ENCODE measurements around the gene PIBF1. TPM values are rescaled to one million over a fixed set of nuclear protein-coding genes. Genes with fewer than 3 reads are reported as not detected.

The PIBF1 gene
- total RNA-seq, 1 donor from 2014 or later: 32.5 TPM

- Mint-ChIP-seq H3K9me3 (no peaks in the 10 kb centered on the region), H3K27ac (no peak overlapping the region), H3K27me3 (no peaks in the 10 kb centered on the region), H3K36me3 (peaks cover 10% of the 10 kb centered on the region), H3K4me3 (no peak overlapping the region), H3K4me1 (ENCODE audit: unreplicated experiment) (no peaks in the 10 kb centered on the region)
- no peak for DNase-seq (ENCODE audit: extremely low spot score, unreplicated experiment)
- no peak for TF ChIP-seq CTCF (conservative IDR thresholded peaks at IDR 0.05)
Measured at GRCh38 chr13:72970301-72970880, 188.5 kb downstream of the PIBF1 start.

GRCh38 chr13:72970956-72971355 lies 189.0 kb downstream of the PIBF1 start:
- Mint-ChIP-seq H3K27me3 (no peaks in the 10 kb centered on the region), H3K4me1 (ENCODE audit: unreplicated experiment) (no peaks in the 10 kb centered on the region), H3K4me3 (no peak overlapping the region), H3K27ac (no peak overlapping the region), H3K36me3 (peaks cover 16% of the 10 kb centered on the region), H3K9me3 (no peaks in the 10 kb centered on the region)
- no peak for DNase-seq (ENCODE audit: extremely low spot score, unreplicated experiment)
- TF ChIP-seq CTCF (conservative IDR thresholded peaks at IDR 0.05): no peak

- Mint-ChIP-seq H3K4me1 (ENCODE audit: unreplicated experiment) (no peaks in the 10 kb centered on the region), H3K27me3 (no peaks in the 10 kb centered on the region)
Measured at GRCh38 chr13:72973234-72973633, 191.3 kb downstream of the PIBF1 start.

GRCh38 chr13:72983085-72983768 lies 201.3 kb downstream of the PIBF1 start:
- H3K9me3 Mint-ChIP-seq: no peaks in the 10 kb centered on the region
- DNase-seq (ENCODE audit: extremely low spot score, unreplicated experiment): no peak
- peak overlapping the region; percentile 82 for H3K27ac Mint-ChIP-seq
- H3K4me3 Mint-ChIP-seq: no peak overlapping the region
- peaks cover 16% of the 10 kb centered on the region for H3K36me3 Mint-ChIP-seq
- H3K27me3 Mint-ChIP-seq: no peaks in the 10 kb centered on the region
- TF ChIP-seq CTCF (conservative IDR thresholded peaks at IDR 0.05): no peak
- H3K4me1 Mint-ChIP-seq (ENCODE audit: unreplicated experiment): peaks cover 13% of the 10 kb centered on the region

More at GRCh38 chr13:72973234-72973633, 191.3 kb downstream of the PIBF1 start:
- no peak for TF ChIP-seq CTCF (conservative IDR thresholded peaks at IDR 0.05)
- H3K4me3 Mint-ChIP-seq: no peak overlapping the region
- no peak for DNase-seq (ENCODE audit: extremely low spot score, unreplicated experiment)
- H3K9me3 Mint-ChIP-seq: no peaks in the 10 kb centered on the region
- peaks cover 13% of the 10 kb centered on the region for H3K36me3 Mint-ChIP-seq
- no peak overlapping the region for H3K27ac Mint-ChIP-seq

- H3K27me3 Mint-ChIP-seq: no peaks in the 10 kb centered on the region
- peaks cover 13% of the 10 kb centered on the region for H3K4me1 Mint-ChIP-seq (ENCODE audit: unreplicated experiment)
- H3K36me3 Mint-ChIP-seq: peaks cover 5% of the 10 kb centered on the region
- no peak for TF ChIP-seq CTCF (conservative IDR thresholded peaks at IDR 0.05)
- no peaks in the 10 kb centered on the region for H3K9me3 Mint-ChIP-seq
- no peak overlapping the region for H3K27ac Mint-ChIP-seq
- no peak for DNase-seq (ENCODE audit: extremely low spot score, unreplicated experiment)
- no peak overlapping the region for H3K4me3 Mint-ChIP-seq
Measured at GRCh38 chr13:72985610-72986009, 203.7 kb downstream of the PIBF1 start.

Data from type B pancreatic cell (in vitro differentiated cells).